Measurements from ENCODE around the gene LIF. TPM values are rescaled to one million over a fixed set of nuclear protein-coding genes. Genes with fewer than 3 reads are reported as not detected.

LIF gene
- 0.19 and 0.33 TPM in 2 replicates for total RNA-seq

DNA sequence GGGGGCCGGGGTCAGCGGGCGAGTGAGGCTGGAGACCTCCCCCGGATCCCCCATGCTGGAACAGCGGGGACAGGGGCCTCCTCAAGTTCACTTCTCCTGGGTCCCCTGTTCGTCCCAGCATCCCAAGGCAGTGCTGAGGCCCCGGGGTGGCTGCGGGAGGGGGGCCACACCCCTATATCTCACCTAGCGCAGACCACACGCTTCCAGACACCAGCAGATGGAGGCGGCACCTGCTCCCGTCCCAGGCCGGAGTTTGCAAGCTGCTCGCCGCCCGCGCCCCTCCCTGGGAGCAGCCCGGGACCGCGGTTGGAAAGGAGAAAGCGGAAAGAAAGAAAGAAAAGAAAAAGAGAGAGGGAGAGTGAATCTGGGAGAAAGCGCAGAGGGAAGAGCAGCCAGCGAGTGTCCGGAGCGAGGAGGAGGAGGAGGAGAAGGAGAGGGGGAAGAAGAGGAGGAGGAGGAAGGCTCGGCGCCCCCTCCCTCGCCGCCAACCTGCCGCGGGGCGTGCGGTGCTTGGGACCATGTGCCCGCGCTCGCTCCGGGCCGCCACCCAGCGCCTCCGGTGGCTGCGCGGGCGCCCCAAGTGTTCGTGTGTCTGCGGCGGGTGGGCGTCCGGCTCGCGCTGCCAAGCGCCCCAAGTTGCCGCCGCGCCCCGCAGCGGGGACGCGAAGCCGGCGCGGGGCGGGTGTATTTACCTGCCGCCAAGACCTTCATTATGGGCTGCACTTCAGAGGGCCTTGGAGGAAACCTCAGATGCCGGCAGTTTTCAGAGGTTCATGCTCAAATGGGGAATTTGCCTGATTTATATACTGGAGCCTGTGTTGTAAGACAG, at the start of gene LIF:
Gene LIF (minus strand): TSS at position 775 of the 829 bp plus-strand sequence. CDS start 64 bp downstream, at position 711.

DNA sequence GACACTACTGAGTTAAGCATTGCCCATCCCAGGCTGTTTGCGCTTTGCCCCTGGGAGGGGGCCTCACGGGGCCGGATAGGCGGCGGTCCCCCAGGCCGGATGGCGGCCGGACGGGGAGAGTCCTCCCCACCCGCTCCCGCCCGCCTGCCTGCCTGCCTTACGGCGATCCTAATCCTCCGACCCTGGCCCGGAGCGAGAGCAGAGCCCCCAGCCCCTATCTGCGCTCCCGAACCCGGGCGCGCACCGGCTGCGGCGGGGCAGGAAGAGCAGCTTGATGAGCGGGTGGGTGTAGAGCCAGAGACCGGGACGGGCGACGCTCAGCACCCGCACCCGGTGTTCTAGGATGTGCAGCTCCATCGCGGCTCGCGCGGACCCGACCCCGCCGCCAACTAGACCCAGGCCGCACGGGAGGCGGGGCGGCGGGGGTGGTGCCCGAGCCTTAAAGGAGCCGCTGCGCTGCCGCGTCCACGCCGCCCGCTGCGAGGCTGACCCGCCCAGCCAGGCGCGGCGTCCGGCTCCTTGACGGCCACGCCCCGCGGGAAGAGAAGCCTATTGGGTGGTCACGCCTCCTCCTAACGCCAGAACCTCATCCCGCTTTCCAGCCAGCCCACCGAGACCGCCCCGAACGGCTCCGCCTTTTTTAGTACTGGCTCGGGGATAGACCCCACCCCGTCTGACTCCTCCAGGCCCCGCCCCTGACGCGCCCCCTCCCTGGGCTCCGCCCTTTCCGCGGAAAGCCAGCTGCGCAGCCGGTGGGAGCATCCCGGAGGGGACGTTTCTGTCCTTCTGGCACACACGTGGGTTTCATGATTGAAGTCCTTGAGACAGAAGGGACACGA, 42.8 kb upstream of the LIF start, which contains the start of gene CASTOR1:
Gene CASTOR1 (minus strand): TSS at position 365 of the 839 bp plus-strand sequence. CDS start 8 bp downstream, at position 357.

DNA sequence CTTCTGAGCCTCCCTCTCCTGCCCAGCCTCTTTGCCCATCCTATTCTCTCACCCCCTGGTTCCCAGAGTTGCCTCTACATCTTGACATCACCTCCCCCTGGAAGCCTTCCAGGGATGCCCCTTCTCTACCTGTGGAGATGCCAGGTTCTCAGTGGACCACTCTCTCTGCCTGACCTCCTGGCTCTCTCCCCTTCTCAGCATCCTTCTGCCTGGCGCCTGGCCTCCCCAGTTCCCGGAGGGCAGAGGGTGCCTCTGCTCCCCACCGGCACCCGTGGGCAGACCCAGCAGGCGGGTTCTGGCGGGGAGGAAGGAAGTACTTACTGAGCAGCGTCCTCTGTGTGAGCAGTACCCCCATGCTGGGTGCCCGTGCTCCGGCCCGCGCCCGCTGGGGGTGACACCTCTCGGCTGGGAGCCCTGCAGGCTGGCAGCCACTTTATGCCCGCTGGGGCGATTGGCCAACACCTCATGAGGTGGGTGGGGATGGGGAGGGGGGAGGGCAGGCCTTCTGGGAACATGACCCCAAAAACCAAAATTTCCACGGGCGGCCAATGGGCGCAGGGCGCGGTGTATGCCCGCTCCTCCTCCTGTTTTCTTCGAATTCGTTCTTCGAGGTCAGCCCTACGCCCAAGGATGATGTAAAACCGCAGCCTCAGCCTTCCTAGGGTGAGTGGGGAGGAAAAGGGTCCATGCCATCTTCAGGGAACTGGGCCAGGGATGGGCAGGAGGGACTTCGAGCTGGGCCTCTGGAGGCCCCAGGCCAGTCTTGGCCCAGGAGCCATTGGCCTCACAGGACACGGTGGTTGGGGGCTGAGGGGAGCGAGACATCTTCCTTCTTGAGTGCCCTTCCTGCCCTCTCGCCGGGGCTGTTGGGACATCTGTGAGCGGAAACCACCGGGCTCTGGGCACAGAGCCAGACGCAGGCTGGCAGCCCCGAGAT, 20.2 kb upstream of the LIF start, which contains the start of gene OSM:
Gene OSM (minus strand): TSS at position 407 of the 937 bp plus-strand sequence. CDS start 52 bp downstream, at position 355.

Other genes with a start within 250 kb of the LIF start
- not detected in 2 replicates for gene HORMAD2, start 166.3 kb downstream of the LIF start, total RNA-seq
- gene OSM, start 20.1 kb upstream of the LIF start, total RNA-seq = not detected in 2 replicates
- 8.9 and 10.8 TPM in 2 replicates for gene CASTOR1, start 42.7 kb upstream of the LIF start, total RNA-seq
- gene TBC1D10A, start 80.2 kb upstream of the LIF start, total RNA-seq = 12.6 and 15.4 TPM in 2 replicates
- gene SF3A1, start 110.1 kb upstream of the LIF start, total RNA-seq = 39.2 and 52.1 TPM in 2 replicates
- gene CCDC157, start 110.2 kb upstream of the LIF start, total RNA-seq = 1.8 and 4.2 TPM in 2 replicates
- gene RNF215, start 140.7 kb upstream of the LIF start, total RNA-seq = 22.4 and 23.5 TPM in 2 replicates
- 26.8 and 34.2 TPM in 2 replicates for gene SEC14L2, start 150.3 kb upstream of the LIF start, total RNA-seq
- 31.4 and 35.9 TPM in 2 replicates for gene MTFP1, start 179.0 kb upstream of the LIF start, total RNA-seq
- gene SEC14L3, start 225.3 kb upstream of the LIF start, total RNA-seq = not detected in 2 replicates